Lung (tissue), 12 donors: Measurements from ENCODE around the gene OCSTAMP. TPM values are rescaled to one million over a fixed set of nuclear protein-coding genes. Genes with fewer than 3 reads are reported as not detected.

Source experiments
- ATAC-seq: fragments of 200-7000 bp; cut with Tn5 transposase; one replicate; pipeline ENCODE4 v1.9.1; 2020; ENCODE audit warnings: moderate number of reproducible peaks; ENCODE audit not compliant: insufficient read depth, low FRiP score
- DNase-seq, 3 donors: peaks; one replicate each; pipeline ENCODE4 v3.0.0-alpha.2; 2013 to 2017
- H3K27ac ChIP-seq, 2 donors: one replicate each; pipeline ENCODE4 v1.5.1; 2013; ENCODE audit warnings: mild to moderate bottlenecking in 2 of 2, moderate library complexity in 2 of 2, control low read depth in 1 of 2, inconsistent platforms in 1 of 2, low read depth in 1 of 2, low read length in 1 of 2
- H3K27me3 ChIP-seq, 3 donors: one replicate each; pipeline ENCODE4 v1.5.1; 2013; ENCODE audit warnings: low read length in 2 of 3; ENCODE audit not compliant: control insufficient read depth in 3 of 3, insufficient read depth in 3 of 3
- H3K36me3 ChIP-seq, 4 donors: one replicate each; pipeline ENCODE4 v1.5.1; 2013; ENCODE audit warnings: low read length in 4 of 4, mild to moderate bottlenecking in 1 of 4, moderate library complexity in 1 of 4; ENCODE audit not compliant: control insufficient read depth in 4 of 4, insufficient read depth in 4 of 4
- H3K4me1 ChIP-seq, 5 donors: one replicate each; pipeline ENCODE4 v1.5.1; 2013; ENCODE audit warnings: low read length in 5 of 5, mild to moderate bottlenecking in 2 of 5, moderate library complexity in 1 of 5; ENCODE audit not compliant: control insufficient read depth in 5 of 5, insufficient read depth in 5 of 5
- H3K4me3 ChIP-seq: one replicate; pipeline ENCODE4 v1.5.1; 2013; ENCODE audit warnings: mild to moderate bottlenecking, control low read depth, moderate library complexity
- H3K9ac ChIP-seq, 2 donors: one replicate each; pipeline ENCODE4 v1.5.1; 2013; ENCODE audit warnings: low read length in 2 of 2, control low read depth in 1 of 2; ENCODE audit not compliant: insufficient read depth in 1 of 2
- H3K9me3 ChIP-seq, 4 donors: one replicate each; pipeline ENCODE4 v1.5.1; 2013; ENCODE audit warnings: low read length in 3 of 4, mild to moderate bottlenecking in 1 of 4, moderate library complexity in 1 of 4; ENCODE audit not compliant: control insufficient read depth in 4 of 4, insufficient read depth in 3 of 4
- CTCF ChIP-seq: IDR thresholded peaks from 2 replicates; pipeline ENCODE4 v1.5.1; 2012; ENCODE audit warnings: mild to moderate bottlenecking; ENCODE audit errors: control extremely low read depth, extremely low read depth
- WGBS, 2 donors: extraction: QIAGEN DNeasy Blood & Tissue Kit; methylation state at CpG; one replicate each; pipeline ENCODE4 v1.1.7; 2013; 5-methylcytosine and 5-hydroxymethylcytosine counted together
- polyA plus RNA-seq, 2 donors: library from polyadenylated mRNA; stranded (reverse); fragments of 200-250 nt; gene quantifications; one replicate each; pipeline ENCODE4 v1.2.1, GENCODE V29; 2013
- total RNA-seq, 2 donors: library from RNA; depleted of rRNA in 1 of 2; stranded (reverse); fragments of >200 nt in 1 of 2; gene quantifications; one replicate each; pipeline ENCODE4 v1.2.1, GENCODE V29; 2014 to 2021
- donor health status: control.
- donor health status: control.
- donor health status: Bipolar disorder and iron deficiency.
- donor health status: healthy.
- donor health status: DM: yes; HTN: yes; CAD: no.

The OCSTAMP gene
- total and polyA plus RNA-seq, 4 donors, result 0.11 TPM; not detected in 3

- WGBS, 2 donors, result 59 to 70% methylated on average over 14 of the region's 14 CpGs
- Histone ChIP-seq H3K9me3 (peaks cover 0 to 4% (median 0%) of the 10 kb centered on the region in 4 donors), H3K36me3 (no peaks in the 10 kb centered on the region), H3K4me1 (peaks cover 0 to 4% (median 0%) of the 10 kb centered on the region in 5 donors), H3K27me3 (peaks cover 7 to 15% (median 7%) of the 10 kb centered on the region in 3 donors), H3K9ac (no peak overlapping the region), H3K4me3 (no peak overlapping the region), H3K27ac (no peak overlapping the region)
- ATAC-seq (no peak), DNase-seq (no peak)
- TF ChIP-seq CTCF, result no peak
Observed at GRCh38 chr20:46545077-46545826, 5.2 kb downstream of the OCSTAMP start.

GRCh38 chr20:46544576-46544975 lies 5.9 kb downstream of the OCSTAMP start:
- DNase-seq (peak in 2 of 3 donors; percentile 14 to 25), ATAC-seq (no peak)
- no peak overlapping the region for H3K27ac ChIP-seq
- H3K4me3 ChIP-seq, result no peak overlapping the region
- peaks cover 0 to 4% (median 0%) of the 10 kb centered on the region in 4 donors for H3K9me3 ChIP-seq
- no peak overlapping the region for H3K9ac ChIP-seq
- peaks cover 0 to 4% (median 0%) of the 10 kb centered on the region in 5 donors for H3K4me1 ChIP-seq
- H3K36me3 ChIP-seq, result no peaks in the 10 kb centered on the region
- WGBS, 2 donors, result 87 to 90% methylated on average over 3 of the region's 3 CpGs
- peaks cover 7 to 17% (median 8%) of the 10 kb centered on the region in 3 donors for H3K27me3 ChIP-seq
- TF ChIP-seq CTCF, result no peak

GRCh38 chr20:46543959-46544358 lies 6.5 kb downstream of the OCSTAMP start:
- ATAC-seq, result no peak

More at GRCh38 chr20:46543959-46544358, 6.5 kb downstream of the OCSTAMP start:
- Histone ChIP-seq H3K9me3 (peaks cover 0 to 4% (median 0%) of the 10 kb centered on the region in 4 donors), H3K27me3 (peaks cover 9 to 17% (median 10%) of the 10 kb centered on the region in 3 donors), H3K9ac (no peak overlapping the region), H3K27ac (no peak overlapping the region), H3K4me3 (no peak overlapping the region), H3K4me1 (peaks cover 0 to 4% (median 0%) of the 10 kb centered on the region in 5 donors), H3K36me3 (no peaks in the 10 kb centered on the region)
- no peak for DNase-seq
- TF ChIP-seq CTCF, result no peak
- 16 to 23% methylated on average over 1 of the region's 1 CpG for WGBS, 2 donors
